Testis (tissue), 2 donors: Measurements from ENCODE around the gene KIF12.

Source experiments
- POLR2A ChIP-seq: fragments of 450-650 bp; IDR thresholded peaks from one replicate; pipeline ENCODE4 v1.6.1; 2017; ENCODE audit warnings: antibody characterized with exemption, mild to moderate bottlenecking, moderate library complexity
- TF ChIP-seq, protein P1 (sequence below), 3 experiments: fragments of 450-650 bp in 2 of 3; fragments of 200-600 bp in 1 of 3; sonication (generic) in 1 of 3; IDR thresholded peaks; one replicate each; pipeline ENCODE4 v1.5.1; 2016 to 2019; ENCODE audit warnings: antibody characterized with exemption in 3 of 3, mild to moderate bottlenecking in 2 of 3, moderate library complexity in 1 of 3

DNA sequence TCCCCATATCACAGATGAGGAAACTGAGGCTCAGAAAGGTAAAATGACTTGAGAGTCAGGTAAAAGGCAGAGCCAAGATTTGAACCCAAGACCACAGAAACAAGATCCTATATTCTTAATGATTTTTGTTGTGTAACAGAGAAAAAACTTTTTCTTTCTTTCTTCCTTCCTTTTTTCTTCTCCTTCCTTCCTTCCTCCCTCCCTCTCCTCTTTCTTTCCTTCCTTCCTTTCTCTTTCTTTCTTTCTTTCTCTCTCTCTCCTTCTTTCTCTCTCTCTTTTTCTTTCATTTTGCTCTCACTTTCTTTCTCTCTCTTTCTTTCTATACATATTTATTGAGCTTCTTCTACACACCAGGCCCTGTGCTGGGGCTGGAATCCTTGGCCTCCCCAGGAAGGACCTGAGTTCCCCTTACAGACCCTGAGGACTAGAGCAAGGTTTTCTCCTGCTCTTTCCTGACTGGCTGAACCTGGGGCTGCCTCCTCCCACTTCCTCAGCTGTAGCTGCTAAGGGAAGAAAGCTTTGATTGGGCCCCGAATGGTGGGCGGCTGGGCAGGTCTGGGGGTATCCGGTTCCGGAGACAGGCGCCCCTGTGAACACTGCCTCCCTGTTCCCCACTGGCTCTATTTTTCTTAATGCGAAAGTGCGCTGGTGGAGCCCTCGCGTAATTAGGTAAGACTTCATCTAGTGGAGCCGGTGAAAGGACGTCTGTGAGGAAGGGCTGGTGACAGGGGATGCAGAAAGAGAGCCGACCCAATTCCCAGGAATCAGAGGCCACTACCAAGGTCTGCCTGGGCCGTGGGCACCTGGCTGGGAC is 27.4 kb upstream of the KIF12 start:
- TF ChIP-seq, protein P1, sequence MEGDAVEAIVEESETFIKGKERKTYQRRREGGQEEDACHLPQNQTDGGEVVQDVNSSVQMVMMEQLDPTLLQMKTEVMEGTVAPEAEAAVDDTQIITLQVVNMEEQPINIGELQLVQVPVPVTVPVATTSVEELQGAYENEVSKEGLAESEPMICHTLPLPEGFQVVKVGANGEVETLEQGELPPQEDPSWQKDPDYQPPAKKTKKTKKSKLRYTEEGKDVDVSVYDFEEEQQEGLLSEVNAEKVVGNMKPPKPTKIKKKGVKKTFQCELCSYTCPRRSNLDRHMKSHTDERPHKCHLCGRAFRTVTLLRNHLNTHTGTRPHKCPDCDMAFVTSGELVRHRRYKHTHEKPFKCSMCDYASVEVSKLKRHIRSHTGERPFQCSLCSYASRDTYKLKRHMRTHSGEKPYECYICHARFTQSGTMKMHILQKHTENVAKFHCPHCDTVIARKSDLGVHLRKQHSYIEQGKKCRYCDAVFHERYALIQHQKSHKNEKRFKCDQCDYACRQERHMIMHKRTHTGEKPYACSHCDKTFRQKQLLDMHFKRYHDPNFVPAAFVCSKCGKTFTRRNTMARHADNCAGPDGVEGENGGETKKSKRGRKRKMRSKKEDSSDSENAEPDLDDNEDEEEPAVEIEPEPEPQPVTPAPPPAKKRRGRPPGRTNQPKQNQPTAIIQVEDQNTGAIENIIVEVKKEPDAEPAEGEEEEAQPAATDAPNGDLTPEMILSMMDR (IDR thresholded peaks at IDR 0.05), result no peak
- TF ChIP-seq POLR2A, result no peak
